Measurements from ENCODE around the gene CUX1.

The CUX1 gene

DNA sequence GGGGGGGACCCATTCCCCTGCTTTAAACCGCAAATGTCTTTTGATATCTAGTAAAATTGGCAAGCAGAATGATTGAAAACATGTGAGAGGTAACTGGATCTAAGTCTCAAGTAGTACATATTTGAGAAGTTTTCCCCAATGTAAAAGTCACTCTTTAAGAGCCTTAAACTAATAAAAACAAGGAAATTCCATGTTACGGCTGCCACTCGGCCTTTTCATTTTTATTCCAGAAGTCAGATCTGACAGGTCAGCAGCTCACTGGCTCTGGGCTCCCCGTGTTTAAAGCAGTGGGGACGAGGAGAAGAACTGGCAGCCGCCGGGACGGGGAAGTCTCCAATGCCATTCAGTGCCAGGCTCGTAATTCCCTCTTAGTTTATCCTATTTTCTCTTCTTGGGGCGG lies 80.7 kb downstream of the CUX1 start:
- DNase-seq: no peak

- DNase-seq: no peak
Observed at GRCh38 chr7:101899616-101900015, 82.2 kb downstream of the CUX1 start.

DNA sequence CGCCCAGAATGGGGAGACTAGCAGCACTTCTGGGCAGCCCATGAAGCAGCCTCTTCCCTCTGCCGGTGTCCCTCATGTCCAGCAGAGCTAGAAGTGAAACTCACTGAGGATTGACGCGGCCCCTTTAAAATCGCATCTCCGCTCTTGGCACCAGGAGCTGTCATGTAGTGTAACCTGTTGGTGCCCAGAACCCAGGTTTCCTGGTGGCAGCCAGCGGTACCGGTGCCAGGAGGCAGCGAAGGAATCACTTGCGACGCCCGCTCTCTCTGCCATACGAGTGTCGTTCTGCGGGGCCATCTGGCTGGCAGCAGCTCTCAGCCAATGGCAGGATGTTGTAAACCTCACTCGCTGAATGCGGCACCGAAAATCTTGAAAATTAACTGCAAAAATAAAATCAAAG lies 82.7 kb downstream of the CUX1 start:
- DNase-seq: no peak

DNA sequence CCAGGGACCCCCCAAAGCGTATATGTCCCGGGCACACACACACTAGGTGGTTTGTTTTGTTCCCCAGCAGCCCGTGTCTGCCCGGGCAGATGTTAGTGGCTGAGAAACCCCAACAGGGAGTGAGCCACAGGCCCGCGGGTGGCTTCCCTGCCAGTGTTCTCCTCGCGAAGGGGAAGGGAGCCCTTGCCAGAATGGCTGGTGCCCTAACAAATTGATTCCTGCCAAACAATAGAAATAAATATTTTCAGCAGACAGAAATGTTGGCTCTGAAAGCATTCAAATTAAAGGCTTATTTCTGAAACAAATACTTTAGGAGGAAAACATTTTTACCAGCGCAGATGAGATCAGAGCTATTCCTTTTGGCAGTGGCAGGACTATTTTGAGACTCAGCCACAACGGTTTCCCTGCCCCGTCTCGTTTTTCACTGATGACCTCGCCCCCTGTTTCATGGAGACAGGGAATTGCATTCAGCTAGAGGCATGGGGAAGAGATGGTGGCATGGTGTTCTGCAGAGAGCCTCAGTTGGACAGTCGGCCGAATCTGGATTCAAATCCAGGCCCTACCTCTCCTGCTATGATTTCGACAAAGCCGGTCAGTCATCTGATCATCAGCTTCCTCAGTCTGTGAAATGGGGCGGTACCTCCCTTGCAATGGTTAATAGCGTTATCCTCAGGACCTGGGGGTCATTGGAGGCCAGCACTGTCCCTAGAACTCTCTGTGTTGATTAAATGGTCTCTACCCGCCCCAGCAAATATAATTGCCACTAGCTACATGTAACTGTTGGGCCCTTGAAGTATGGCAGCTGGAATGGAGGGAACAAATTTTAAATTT lies 84.5 kb downstream of the CUX1 start:
- no peak for DNase-seq

DNA sequence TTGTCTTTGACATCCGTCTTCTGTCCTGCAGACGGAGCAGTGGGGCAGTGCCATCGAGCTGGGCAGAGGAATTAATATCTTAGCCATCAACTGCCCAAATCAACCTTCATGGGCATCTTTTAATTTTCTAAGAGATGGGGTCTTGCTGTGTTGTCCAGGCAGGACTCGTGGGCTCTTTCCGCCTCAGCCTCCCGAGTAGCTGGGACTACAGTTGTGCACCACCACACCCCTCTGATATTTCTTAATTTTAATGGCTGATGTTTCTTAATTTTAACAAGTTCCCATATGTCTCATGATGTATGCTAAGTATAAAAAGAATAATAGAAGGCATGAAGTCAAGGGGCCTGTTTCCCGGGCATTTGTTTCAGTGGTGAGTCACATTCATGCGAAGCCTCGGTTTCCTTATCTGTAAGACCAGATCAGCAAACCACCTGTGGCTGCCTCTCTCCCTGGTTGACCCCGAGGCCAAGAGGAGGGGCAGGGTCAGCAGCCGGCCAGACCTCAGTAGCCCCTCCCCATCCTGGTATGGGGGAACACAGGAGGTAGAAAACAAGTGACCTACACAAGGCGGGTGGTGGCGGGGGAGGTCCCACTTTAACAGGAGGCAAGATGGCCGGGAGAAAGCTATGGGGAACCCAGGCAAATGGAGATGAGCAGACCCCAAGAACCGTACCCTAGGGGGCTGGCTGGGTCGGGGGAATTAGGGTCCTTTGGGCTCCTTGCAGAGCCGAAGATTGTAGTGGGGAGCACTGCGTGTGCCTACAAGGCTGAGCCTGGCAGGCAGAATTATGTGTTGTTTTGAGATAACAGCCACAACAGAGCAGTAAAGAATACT lies 85.5 kb downstream of the CUX1 start:
- no peak for DNase-seq

DNA sequence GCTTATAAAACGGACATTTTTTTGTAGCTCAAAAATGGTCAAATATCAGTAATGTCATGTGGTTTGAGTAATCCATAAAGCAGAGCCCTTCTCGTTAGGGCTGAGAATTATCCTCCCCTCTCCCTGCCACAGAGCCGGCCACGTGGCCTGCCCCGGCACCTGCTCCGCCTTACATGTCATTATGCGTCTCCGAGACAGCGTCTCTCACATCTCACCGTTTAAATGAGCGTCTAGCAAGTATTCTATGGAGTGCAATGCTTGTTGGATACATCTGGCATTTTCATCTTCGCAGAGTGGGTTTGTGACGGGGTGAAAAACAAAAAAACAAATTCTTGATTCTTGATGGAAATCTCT lies 86.1 kb downstream of the CUX1 start:
- no peak for DNase-seq

GRCh38 chr7:101904019-101904418 lies 86.6 kb downstream of the CUX1 start:
- no peak for DNase-seq

DNA sequence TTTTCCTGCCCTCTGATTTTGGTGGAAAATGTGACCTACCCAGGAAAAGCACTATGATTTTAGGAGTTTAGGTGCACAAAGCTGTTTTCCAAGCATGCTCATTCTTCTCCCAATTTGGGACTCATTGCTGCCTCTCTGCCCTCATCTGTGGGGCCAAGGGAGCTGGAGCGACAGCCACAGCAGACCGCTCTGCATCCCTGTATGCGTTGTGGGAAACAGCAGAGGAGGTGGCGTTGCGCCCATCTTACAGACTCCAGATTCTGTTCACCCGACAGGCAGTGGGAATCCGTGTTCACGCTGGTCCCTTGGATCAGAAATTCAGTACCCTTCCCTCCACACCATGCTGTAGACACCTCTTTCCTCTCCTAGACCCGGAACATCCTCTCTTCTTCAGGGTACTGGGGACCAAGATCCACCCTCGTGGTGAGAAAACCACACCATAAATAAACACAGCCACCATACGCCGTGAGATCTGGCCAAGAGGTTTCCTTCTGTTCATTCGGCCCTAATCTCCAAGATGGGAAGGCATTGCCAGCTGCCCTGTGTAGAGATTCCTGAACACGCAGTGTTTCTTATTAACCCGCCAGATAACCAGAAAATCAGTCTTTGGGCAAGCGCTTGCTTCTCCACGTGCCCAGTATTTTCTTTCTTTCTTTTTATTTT lies 87.9 kb downstream of the CUX1 start:
- DNase-seq: no peak

GRCh38 chr7:101906291-101907240 lies 89.1 kb downstream of the CUX1 start:
- DNase-seq: no peak

- no peak for DNase-seq
Observed at GRCh38 chr7:101910991-101911799, 93.8 kb downstream of the CUX1 start.

DNA sequence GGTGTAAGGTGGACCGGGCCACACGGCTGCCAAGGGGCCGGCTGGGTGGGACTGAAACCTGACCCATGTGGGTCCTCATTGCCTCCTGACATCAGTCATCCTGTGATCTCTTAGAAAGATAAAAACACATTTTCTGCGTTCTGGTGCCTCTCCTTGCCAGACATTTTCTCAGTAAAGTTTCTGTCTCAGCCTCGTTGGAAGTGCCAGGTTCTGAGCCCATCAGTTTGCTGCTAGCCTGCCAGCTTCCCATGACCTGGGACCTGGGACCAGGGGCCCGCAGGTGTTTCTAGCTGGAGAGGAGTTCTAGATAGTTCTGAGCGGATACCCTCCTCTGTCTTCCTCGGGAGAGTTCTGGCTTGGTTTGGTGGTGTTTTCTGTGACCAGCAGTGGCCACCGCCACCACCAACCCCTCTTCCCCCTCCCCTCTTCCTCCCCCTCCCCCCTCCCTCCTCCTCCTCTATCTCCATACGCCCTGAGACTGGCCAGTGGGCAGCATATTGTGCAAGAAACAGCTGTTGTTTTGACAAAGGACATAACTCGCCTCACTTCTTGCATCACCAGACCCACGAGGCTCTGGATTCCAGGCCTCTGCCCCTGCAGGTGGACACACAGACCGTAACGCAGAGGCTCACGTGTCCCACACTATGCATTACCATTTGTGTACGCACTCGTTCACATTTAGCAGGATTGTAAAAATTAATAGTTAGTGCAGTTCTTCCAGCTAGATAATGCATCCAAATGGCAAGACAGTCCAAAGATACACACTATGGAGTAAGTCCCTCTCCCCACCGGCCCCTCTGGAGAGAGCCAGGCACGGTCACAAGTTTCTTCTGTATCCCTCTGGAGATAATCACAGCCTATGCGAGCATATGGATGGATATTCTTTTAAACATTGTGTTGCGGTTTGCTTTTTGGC lies 94.6 kb downstream of the CUX1 start:
- no peak for DNase-seq

DNA sequence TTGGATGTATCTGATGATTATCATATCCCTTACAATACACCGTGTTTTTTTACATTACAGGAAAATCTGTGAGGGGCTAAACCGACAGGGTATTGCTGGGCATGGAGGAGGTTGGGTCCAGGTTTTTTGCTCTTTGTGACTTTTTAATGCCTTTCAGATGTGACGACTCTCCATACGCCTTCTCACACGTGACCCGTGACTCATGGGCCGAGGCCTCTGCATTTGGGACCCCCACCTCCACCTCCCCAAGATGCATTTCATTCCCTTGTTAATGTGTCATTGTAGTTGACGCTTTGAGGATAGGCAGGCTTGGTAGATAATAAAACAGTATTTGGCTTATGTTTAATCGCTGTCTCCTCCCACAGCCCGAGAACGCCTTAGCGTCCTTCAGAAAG lies 95.3 kb downstream of the CUX1 start:
- DNase-seq: no peak

DNA sequence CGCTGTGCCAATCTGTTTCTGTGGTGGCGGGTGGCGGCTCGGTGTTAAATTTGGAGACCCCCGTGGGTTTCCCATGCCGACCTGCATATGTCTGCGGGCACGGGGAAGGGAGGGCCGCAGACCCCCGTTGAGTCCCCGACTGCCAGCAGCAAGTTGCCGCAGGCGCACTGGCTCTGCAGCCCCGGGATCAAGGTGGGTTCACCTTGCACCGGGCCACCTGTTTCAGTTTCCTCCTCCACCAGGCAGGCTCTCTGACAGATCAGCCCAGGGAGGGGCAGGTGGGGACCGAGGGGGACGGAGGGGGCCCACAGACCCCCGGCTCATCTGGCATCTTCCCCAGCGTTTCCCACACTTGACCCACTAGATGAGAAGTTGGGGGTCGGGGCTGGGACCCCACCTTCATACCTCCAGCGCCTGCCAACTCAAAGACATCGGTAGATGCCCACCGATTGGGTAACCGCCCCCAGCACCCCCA lies 95.9 kb downstream of the CUX1 start:
- DNase-seq: no peak

DNA sequence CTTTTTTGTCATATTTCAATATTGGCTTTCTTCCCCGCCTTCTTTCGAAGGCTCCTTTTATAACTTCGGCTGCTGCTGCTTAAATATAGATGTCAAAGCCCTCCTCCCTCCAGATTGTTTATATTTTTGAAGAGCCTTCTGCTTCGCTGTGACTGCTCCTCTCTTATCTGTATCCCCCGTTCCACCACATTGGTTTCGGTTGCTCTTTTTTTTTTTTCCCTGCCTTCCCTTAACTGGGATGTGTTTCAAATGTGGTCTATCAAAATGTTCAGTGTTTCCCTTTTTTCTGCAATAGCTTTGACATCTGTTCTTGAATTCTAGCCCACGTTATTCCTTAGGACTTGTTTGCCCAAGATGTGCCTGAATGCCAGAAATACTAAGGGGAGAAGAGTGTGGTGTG lies 96.4 kb downstream of the CUX1 start:
- no peak for DNase-seq

DNA sequence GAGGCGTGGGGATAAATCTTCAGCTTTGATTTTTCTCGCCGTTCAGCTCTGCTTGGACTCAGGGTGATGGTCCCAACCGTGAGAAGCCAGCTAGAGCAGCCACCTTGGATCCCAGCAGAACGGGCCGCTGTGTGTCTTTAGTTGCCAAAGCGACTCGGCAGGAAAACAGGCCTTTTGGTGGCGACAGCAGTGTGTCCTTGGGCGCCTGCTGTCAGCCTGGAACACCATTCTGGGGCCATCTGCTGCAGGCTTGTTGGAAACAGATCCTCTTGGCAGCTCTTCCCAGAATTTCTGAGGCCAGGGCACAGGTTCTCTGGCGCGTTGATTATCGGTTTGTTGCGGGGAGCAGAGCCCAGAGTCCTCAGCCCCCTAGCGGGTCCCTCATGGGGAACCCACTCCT lies 97.6 kb downstream of the CUX1 start:
- DNase-seq: no peak

- no peak for DNase-seq
Observed at GRCh38 chr7:101916041-101916800, 98.8 kb downstream of the CUX1 start.

GRCh38 chr7:101916876-101917275 lies 99.5 kb downstream of the CUX1 start:
- DNase-seq: no peak

GRCh38 chr7:101917566-101917965 lies 100.1 kb downstream of the CUX1 start:
- no peak for DNase-seq

DNA sequence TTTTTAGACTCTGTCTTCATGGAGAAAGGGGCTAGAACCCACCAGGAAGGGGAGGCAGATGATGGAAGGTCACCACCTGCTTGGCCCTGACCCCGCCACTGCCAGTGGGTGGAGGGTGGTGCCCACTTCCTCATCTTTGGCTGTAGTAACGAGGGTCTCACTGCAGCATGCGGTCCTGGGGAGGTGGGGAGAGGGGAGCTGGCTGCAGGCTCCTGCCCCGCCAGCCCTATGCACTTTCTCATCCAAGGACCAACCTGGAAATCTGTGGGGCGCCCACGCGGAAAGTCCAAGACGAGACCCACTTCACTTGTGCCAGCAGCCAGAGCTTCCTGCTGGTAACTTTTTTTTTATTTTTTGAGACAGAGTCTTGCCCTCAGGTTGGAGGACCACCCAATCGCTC lies 101.0 kb downstream of the CUX1 start:
- DNase-seq: no peak
